CD14-positive monocyte (primary cell): ENCODE results near the gene CTSV. TPM values are rescaled to one million over a fixed set of nuclear protein-coding genes. Genes with fewer than 3 reads are reported as not detected.

Experiments
- DNase-seq, 3 donors: peaks; one replicate each; pipeline ENCODE4 v3.0.0-alpha.2; 2011 to 2022
- H2AFZ ChIP-seq: 2 replicates; pipeline ENCODE4 v1.6.0; 2012; ENCODE audit warnings: mild to moderate bottlenecking, low read depth, low read length, inconsistent platforms; ENCODE audit not compliant: insufficient read depth, poor library complexity, severe bottlenecking
- H3K27ac ChIP-seq, 2 donors: 1 replicate in 1 of 2; 2 replicates in 1 of 2; pipeline ENCODE4 v1.5.1; 2012 to 2013; ENCODE audit warnings: low read length in 2 of 2, control low read depth in 1 of 2, inconsistent platforms in 1 of 2, low read depth in 1 of 2, mild to moderate bottlenecking in 1 of 2
- H3K27me3 ChIP-seq, 2 donors: one replicate each; pipeline versions ENCODE4 v1.6.0 to v1.6.1; 2011 to 2013; ENCODE audit warnings: low read length in 2 of 2; ENCODE audit not compliant: control insufficient read depth in 2 of 2, insufficient read depth in 2 of 2
- H3K36me3 ChIP-seq, 2 donors: replicated peaks in 1 of 2; 1 replicate in 1 of 2; 2 replicates in 1 of 2; pipeline versions ENCODE4 v1.5.1 to v1.6.1; 2012 to 2013; ENCODE audit warnings: low read length in 2 of 2, control low read depth in 1 of 2, inconsistent platforms in 1 of 2, mild to moderate bottlenecking in 1 of 2; ENCODE audit not compliant: insufficient read depth in 2 of 2, control insufficient read depth in 1 of 2
- H3K4me1 ChIP-seq, 2 donors: 1 replicate in 1 of 2; 2 replicates in 1 of 2; pipeline versions ENCODE4 v1.5.1 to v1.6.1; 2012 to 2013; ENCODE audit warnings: low read length in 2 of 2, control low read depth in 1 of 2, inconsistent platforms in 1 of 2, mild to moderate bottlenecking in 1 of 2, moderate library complexity in 1 of 2; ENCODE audit not compliant: insufficient read depth in 2 of 2, control insufficient read depth in 1 of 2
- H3K4me2 ChIP-seq: replicated peaks from 2 replicates; pipeline ENCODE3; 2012; ENCODE audit warnings: low read length, moderate library complexity, mild to moderate bottlenecking; ENCODE audit not compliant: poor library complexity, severe bottlenecking; ENCODE audit errors: extremely low read depth
- H3K4me3 ChIP-seq, 3 experiments: fragments of 200-600 bp in 1 of 3; sonication (generic) in 1 of 3; replicated peaks in 1 of 3; 1 replicate in 2 of 3; 2 replicates in 1 of 3; pipeline ENCODE4 v1.5.1; 2011 to 2013; ENCODE audit warnings: low read length in 3 of 3, mild to moderate bottlenecking in 3 of 3, control low read depth in 2 of 3, low read depth in 2 of 3, inconsistent platforms in 1 of 3, moderate library complexity in 1 of 3
- H3K79me2 ChIP-seq: 2 replicates; pipeline ENCODE4 v1.6.0; 2012; ENCODE audit warnings: mild to moderate bottlenecking, control low read depth, inconsistent platforms, low read length, moderate library complexity; ENCODE audit not compliant: insufficient read depth
- H3K9ac ChIP-seq: 2 replicates; pipeline ENCODE4 v1.6.0; 2017; ENCODE audit warnings: low read length, mild to moderate bottlenecking; ENCODE audit not compliant: insufficient read depth, poor library complexity, severe bottlenecking
- H3K9me3 ChIP-seq, 2 donors: replicated peaks in 1 of 2; 1 replicate in 1 of 2; 2 replicates in 1 of 2; pipeline versions ENCODE4 v1.5.1 to v1.6.1; 2012 to 2013; ENCODE audit warnings: low read length in 2 of 2, control low read depth in 1 of 2; ENCODE audit not compliant: control insufficient read depth in 1 of 2, insufficient read depth in 1 of 2
- H4K20me1 ChIP-seq: 2 replicates; pipeline ENCODE4 v1.6.0; 2012; ENCODE audit warnings: mild to moderate bottlenecking, low read length, control low read depth, moderate library complexity; ENCODE audit not compliant: insufficient read depth
- H3K27ac Mint-ChIP-seq, 7 donors: one replicate each; pipeline ENCODE4 v1.8.0; 2020; ENCODE audit warnings: mild to moderate bottlenecking in 7 of 7, mixed read lengths in 7 of 7, moderate library complexity in 6 of 7, inconsistent platforms in 2 of 7
- H3K27me3 Mint-ChIP-seq, 3 donors: one replicate each; pipeline ENCODE4 v1.8.0; 2021 to 2022; ENCODE audit warnings: low read depth in 3 of 3, mild to moderate bottlenecking in 3 of 3, mixed read lengths in 3 of 3, moderate library complexity in 3 of 3, inconsistent platforms in 1 of 3
- H3K36me3 Mint-ChIP-seq, 2 donors: one replicate each; pipeline ENCODE4 v1.8.0; 2020; ENCODE audit warnings: mixed read lengths in 2 of 2, inconsistent platforms in 1 of 2, mild to moderate bottlenecking in 1 of 2
- H3K4me1 Mint-ChIP-seq: one replicate; pipeline ENCODE4 v1.8.0; 2020; ENCODE audit warnings: mild to moderate bottlenecking, mixed read lengths
- H3K4me3 Mint-ChIP-seq, 2 donors: one replicate each; pipeline ENCODE4 v1.8.0; 2020; ENCODE audit warnings: mild to moderate bottlenecking in 2 of 2, mixed read lengths in 2 of 2, moderate library complexity in 1 of 2
- H3K9me3 Mint-ChIP-seq, 7 donors: one replicate each; pipeline ENCODE4 v1.8.0; 2020 to 2022; ENCODE audit warnings: mixed read lengths in 7 of 7, mild to moderate bottlenecking in 6 of 7, moderate library complexity in 6 of 7, inconsistent platforms in 2 of 7
- CTCF ChIP-seq: fragments of 200-600 bp; IDR thresholded peaks from one replicate; pipeline ENCODE4 v1.8.0; 2022; ENCODE audit warnings: antibody characterized with exemption, mild to moderate bottlenecking
- whole genome bisulfite sequencing: methylation state at CpG from one replicate; pipeline ENCODE4 v1.1.5; 2013; ENCODE audit warnings: missing lambda C conversion rate; ENCODE audit not compliant: insufficient coverage; 5-methylcytosine and 5-hydroxymethylcytosine counted together
- intact Hi-C, 2 donors: fragments of 100-400 bp; cut with micrococcal nuclease; formaldehyde crosslinking; loops; one replicate each; pipeline versions ENCODE4 v1.15.0 to v1.15.1; 2023
- polyA plus RNA-seq, 3 donors: library from polyadenylated mRNA; depleted of rRNA in 1 of 3; unstranded in 2 of 3; stranded (reverse) in 1 of 3; fragments of 300-500 nt in 2 of 3; fragments of >200 nt in 1 of 3; fragmentation: Illumina TruSeq in 2 of 3; gene quantifications; 1 replicate in 2 of 3; 2 replicates in 1 of 3; pipeline ENCODE4 v1.2.3, GENCODE V29; 2012 to 2021

The CTSV gene
- polyA plus RNA-seq, 3 donors: 0.04 TPM; not detected in 2

DNA sequence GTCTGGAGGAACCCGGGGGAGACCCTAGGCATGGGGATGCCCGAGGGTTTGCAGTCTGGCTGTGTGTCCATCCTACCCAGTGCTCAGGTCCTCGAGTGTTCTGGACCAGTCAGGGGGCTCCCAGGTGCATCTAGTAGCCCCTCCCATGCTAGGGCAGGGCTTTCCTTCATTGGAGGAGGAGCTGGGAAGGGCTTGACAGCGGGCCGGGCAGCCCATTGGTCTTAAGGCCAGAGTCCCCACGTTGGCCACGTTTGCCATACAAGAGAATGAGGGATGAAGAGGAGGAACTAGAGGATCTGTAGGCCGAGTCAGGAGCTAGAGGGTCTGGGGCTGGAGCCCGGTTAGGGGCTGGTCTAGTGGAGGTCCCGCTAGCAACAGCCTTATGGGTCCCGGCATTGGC is 37.3 kb upstream of the CTSV start:
- Histone ChIP-seq H3K4me2 (no peak overlapping the region), H2AFZ (no peak overlapping the region), H3K9ac (no peak overlapping the region), H3K36me3 (no peaks in the 10 kb centered on the region), H3K4me3 (no peak overlapping the region), H3K4me1 (no peaks in the 10 kb centered on the region), H3K9me3 (no peaks in the 10 kb centered on the region), H3K27ac (no peak overlapping the region), H3K79me2 (no peaks in the 10 kb centered on the region), H4K20me1 (no peaks in the 10 kb centered on the region), H3K27me3 (peaks cover 17 to 61% of the 10 kb centered on the region in 2 donors)
- H3K36me3 Mint-ChIP-seq: no peaks in the 10 kb centered on the region
- H3K27me3 Mint-ChIP-seq: peaks cover 44 to 82% (median 48%) of the 10 kb centered on the region in 3 donors
- no peaks in the 10 kb centered on the region for H3K4me1 Mint-ChIP-seq
- H3K9me3 Mint-ChIP-seq: peaks cover 1 to 9% (median 5%) of the 10 kb centered on the region in 7 donors
- no peak overlapping the region for H3K27ac Mint-ChIP-seq
- no peak for TF ChIP-seq CTCF
- H3K4me3 Mint-ChIP-seq: peak overlapping the region in 1 of 2 donors; percentile 63
- 27% methylated on average over 11 of the region's 11 CpGs for WGBS
- no peak for DNase-seq
- intact Hi-C loops: no loop called here

DNA sequence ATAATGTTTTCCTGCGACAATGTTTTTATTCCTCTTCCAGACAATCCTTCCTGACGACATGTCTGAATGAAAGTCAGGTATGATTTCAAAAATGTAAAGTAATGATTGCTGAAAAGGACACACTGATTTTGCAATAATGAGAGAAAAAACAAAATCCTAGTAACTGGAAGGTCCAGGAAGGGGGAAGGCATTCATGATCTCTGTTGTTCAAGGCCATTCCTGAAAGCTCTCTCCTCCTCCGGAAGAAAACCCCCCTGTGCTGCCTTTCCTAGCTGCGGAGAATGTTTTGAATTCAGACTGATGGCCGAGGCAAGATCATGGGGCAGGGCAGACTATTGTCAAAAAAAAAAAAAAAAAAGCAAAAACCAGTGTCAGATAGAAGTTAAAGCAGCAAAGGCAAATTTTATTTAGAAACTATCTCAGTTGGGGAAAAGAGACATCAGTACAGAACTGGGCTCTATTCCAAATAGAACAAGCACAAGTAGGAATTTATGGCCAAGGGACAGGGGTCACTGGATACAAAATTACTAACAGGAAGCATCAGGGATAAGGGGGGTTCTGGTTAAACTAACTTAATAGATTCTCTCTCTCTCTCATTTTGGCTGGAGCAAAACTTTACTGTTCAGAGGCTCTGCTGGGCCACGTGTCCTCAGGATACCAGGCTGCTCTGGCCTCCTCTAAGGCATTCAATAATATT is 36.5 kb upstream of the CTSV start:
- Mint-ChIP-seq H3K27me3 (peaks cover 45 to 76% (median 51%) of the 10 kb centered on the region in 3 donors), H3K4me1 (no peaks in the 10 kb centered on the region), H3K4me3 (peak overlapping the region in 1 of 2 donors; percentile 46), H3K27ac (no peak overlapping the region), H3K36me3 (no peaks in the 10 kb centered on the region), H3K9me3 (peaks cover 0 to 6% (median 4%) of the 10 kb centered on the region in 7 donors)
- Histone ChIP-seq H3K36me3 (no peaks in the 10 kb centered on the region), H3K4me2 (no peak overlapping the region), H3K27ac (no peak overlapping the region), H3K4me1 (no peaks in the 10 kb centered on the region), H3K4me3 (no peak overlapping the region), H3K9me3 (no peaks in the 10 kb centered on the region), H3K27me3 (peaks cover 17 to 60% of the 10 kb centered on the region in 2 donors), H3K79me2 (no peaks in the 10 kb centered on the region), H4K20me1 (no peaks in the 10 kb centered on the region), H2AFZ (no peak overlapping the region), H3K9ac (no peak overlapping the region)
- TF ChIP-seq CTCF: no peak
- WGBS: no CpG with 5 or more reads among the region's 6 CpGs
- intact Hi-C loops: no loop called here
- DNase-seq: no peak
